KOPT-K1 (cell line): ENCODE measurements around the gene ITGB3.

ENCODE experiments used
- H3K27ac ChIP-seq: fragments of 200-600 bp; sonication (generic); 2 replicates; pipeline ENCODE4 v1.5.1; 2016; ENCODE audit warnings: antibody characterized with exemption, mild to moderate bottlenecking, low read depth, low read length; ENCODE audit not compliant: poor library complexity, severe bottlenecking
- H3K36me3 ChIP-seq: fragments of 200-600 bp; sonication (generic); 2 replicates; pipeline ENCODE4 v1.5.1; 2017; ENCODE audit warnings: antibody characterized with exemption, mild to moderate bottlenecking, low read length, moderate library complexity; ENCODE audit not compliant: insufficient read depth
- H3K9me3 ChIP-seq: fragments of 200-600 bp; sonication (generic); 2 replicates; pipeline ENCODE4 v1.5.1; 2017; ENCODE audit warnings: antibody characterized with exemption, low read length, mild to moderate bottlenecking; ENCODE audit not compliant: insufficient read depth, poor library complexity, severe bottlenecking

The ITGB3 gene

GRCh38 chr17:47305302-47305923 lies 51.8 kb downstream of the ITGB3 start:
- Histone ChIP-seq H3K27ac (no peak overlapping the region), H3K36me3 (no peaks in the 10 kb centered on the region), H3K9me3 (no peaks in the 10 kb centered on the region)

GRCh38 chr17:47310186-47310733 lies 56.6 kb downstream of the ITGB3 start:
- Histone ChIP-seq H3K9me3 (no peaks in the 10 kb centered on the region), H3K27ac (no peak overlapping the region), H3K36me3 (no peaks in the 10 kb centered on the region)

- Histone ChIP-seq H3K27ac (no peak overlapping the region), H3K36me3 (no peaks in the 10 kb centered on the region), H3K9me3 (no peaks in the 10 kb centered on the region)
Observed at GRCh38 chr17:47311420-47311819, 57.8 kb downstream of the ITGB3 start.

- no peak overlapping the region for H3K27ac ChIP-seq
- peaks cover under 1% of the 10 kb centered on the region for H3K9me3 ChIP-seq
- H3K36me3 ChIP-seq = no peaks in the 10 kb centered on the region
Observed at GRCh38 chr17:47315451-47316266, 62.0 kb downstream of the ITGB3 start.

- Histone ChIP-seq H3K9me3 (peaks cover 7% of the 10 kb centered on the region), H3K27ac (no peak overlapping the region), H3K36me3 (no peaks in the 10 kb centered on the region)
Observed at GRCh38 chr17:47316311-47316710, 62.7 kb downstream of the ITGB3 start.

DNA sequence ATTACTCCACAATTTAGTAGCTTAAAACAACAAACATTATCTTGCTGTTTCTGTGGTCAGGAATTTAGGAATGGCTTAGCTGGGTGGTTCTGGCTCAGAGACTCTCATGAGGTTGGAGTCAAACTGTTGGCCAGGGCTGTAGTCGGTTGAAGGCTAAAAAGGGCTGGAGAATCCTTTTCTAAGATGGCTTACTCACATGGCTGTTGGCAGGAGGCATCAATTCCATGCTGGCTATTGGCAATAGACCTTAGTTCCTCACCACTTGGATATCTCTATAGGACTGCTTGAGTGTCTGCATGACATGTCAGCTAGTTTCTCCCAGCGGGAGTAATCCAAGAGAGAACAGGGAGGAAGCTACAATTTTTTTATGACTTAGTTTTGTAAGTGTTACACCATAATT lies 63.5 kb downstream of the ITGB3 start:
- Histone ChIP-seq H3K27ac (no peak overlapping the region), H3K9me3 (peaks cover 8% of the 10 kb centered on the region)

DNA sequence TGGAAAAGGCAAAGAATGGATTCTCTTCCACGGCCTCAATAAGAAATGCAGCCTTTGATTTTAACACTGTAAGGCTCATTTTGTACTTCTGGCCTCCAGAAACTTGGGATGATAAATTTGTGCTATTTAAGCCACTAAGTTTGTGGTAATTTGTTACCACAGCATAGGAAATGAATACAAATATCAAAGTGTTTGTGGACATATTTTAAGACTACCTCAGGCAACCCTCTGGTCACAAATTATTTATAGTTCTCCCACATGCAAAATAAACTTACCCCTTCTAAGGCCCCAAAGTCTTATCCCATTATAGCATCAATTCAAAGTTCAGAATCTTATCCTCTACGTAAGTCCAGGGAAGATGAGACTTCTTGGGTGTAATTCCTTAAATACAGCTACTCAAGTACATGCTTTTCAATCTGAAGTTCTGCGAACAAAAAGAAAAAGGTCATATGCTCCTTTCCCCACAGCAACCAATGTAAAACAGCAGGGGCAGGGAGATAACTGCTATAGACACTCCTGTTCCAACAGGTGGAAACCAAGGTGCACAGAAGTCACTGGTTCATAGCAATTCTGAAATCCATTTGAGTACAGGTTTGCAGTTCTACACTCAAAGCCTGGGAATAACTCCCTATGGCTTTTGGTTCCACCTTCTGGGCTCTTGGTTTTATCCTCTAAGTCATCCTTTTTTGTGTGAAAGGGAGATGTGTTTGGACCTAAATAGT lies 64.7 kb downstream of the ITGB3 start:
- Histone ChIP-seq H3K9me3 (peaks cover 8% of the 10 kb centered on the region), H3K36me3 (no peaks in the 10 kb centered on the region), H3K27ac (no peak overlapping the region)

More for the DNA sequence above, 63.5 kb downstream of the ITGB3 start:
- no peaks in the 10 kb centered on the region for H3K36me3 ChIP-seq

DNA sequence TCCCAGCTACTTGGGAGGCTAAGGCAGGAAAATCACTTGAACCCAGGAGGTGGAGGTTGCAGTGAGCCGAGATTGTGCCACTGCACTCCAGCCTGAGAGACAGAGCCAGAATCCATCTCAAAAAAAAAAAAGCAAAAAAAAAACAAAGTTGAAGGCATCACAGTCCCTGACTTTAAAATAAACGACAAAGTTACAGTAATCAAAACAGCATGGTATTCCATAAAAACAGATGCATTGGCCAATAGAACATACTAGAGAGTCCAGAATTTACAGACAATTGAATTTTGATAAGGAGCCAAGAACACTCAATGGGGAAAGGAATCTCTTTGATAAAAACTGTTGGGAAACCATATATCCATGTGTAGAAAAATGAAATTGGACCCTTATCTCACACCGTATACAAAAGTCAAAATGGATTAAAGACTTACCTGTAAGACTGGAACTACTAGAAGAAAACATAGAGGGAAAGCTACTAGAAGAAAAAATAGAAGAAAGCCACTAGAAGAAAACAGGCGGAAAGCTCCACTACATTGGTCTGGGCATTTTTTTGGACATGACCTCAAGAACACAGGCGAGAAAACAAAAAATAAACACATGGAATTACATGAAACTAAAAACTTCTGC lies 67.4 kb downstream of the ITGB3 start:
- Histone ChIP-seq H3K36me3 (no peaks in the 10 kb centered on the region), H3K9me3 (peaks cover 8% of the 10 kb centered on the region), H3K27ac (no peak overlapping the region)

GRCh38 chr17:47323382-47324223 lies 70.0 kb downstream of the ITGB3 start, which contains the start of gene EFCAB13:
Gene EFCAB13, plus strand, starts transcription at chr17:47323955. Its CDS starts 4,399 bp downstream, at chr17:47328354.
- Histone ChIP-seq H3K27ac (peak within 1 kb of the TSS; percentile 81), H3K36me3 (no peaks in the 10 kb centered on the region), H3K9me3 (peaks cover 8% of the 10 kb centered on the region)

- H3K9me3 ChIP-seq = peaks cover 8% of the 10 kb centered on the region
- peak overlapping the region; percentile 81 for H3K27ac ChIP-seq
- H3K36me3 ChIP-seq = no peaks in the 10 kb centered on the region
Observed at GRCh38 chr17:47324224-47325020, 70.8 kb downstream of the ITGB3 start.

GRCh38 chr17:47325176-47325575 lies 71.5 kb downstream of the ITGB3 start:
- Histone ChIP-seq H3K27ac (peak overlapping the region; percentile 81), H3K9me3 (peaks cover 8% of the 10 kb centered on the region), H3K36me3 (no peaks in the 10 kb centered on the region)

GRCh38 chr17:47330548-47330947 lies 76.9 kb downstream of the ITGB3 start:
- no peaks in the 10 kb centered on the region for H3K36me3 ChIP-seq
- no peak overlapping the region for H3K27ac ChIP-seq

GRCh38 chr17:47332287-47332686 lies 78.7 kb downstream of the ITGB3 start:
- H3K9me3 ChIP-seq = no peaks in the 10 kb centered on the region
- no peaks in the 10 kb centered on the region for H3K36me3 ChIP-seq
- H3K27ac ChIP-seq = no peak overlapping the region

More at GRCh38 chr17:47330548-47330947, 76.9 kb downstream of the ITGB3 start:
- H3K9me3 ChIP-seq = no peaks in the 10 kb centered on the region
